Measurements from ENCODE around the gene ATAD1.

- TF ChIP-seq EZH2 (IDR thresholded peaks at IDR 0.05) (no peak), POLR2AphosphoS5 (IDR thresholded peaks at IDR 0.05; ENCODE audit: borderline replicate concordance, low read depth, low read length) (no peak)
These were observed 110.8 kb downstream of the ATAD1 start for GRCh38 chr10:87707254-87707653.

All from SK-N-MC (cell line).